ENCODE results near the gene TMPRSS9. TPM values are rescaled to one million over a fixed set of nuclear protein-coding genes. Genes with fewer than 3 reads are reported as not detected.
A peak's percentile ranks its signal among the peaks of the same experiment; 100 is the strongest.

Gene TMPRSS9
- total RNA-seq, 1 experiment from 2014 or later: not detected

DNA sequence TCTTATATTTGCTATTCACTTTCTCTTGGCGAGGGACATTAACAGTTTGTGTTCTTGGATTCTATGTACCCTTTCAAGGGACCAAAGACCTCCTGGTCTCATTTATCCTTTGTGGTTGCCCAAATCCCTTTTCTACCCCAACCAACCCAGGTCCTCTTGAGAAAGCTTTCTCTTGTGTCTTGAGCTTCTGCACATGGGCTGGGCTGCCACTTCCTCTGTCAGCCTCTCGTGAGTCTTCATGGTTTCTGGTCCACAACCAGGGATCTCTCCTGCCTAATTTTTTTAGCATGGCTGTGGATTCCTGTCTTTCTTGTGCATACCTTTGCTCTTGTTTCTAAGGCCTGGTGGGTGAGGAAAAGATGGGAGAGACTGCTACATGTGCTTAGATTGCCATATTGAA lies 52.4 kb downstream of the TMPRSS9 start:
- ChIA-PET CTCF (no interaction called here), POLR2A (ENCODE audit: unreplicated experiment) (no interaction called here)
- no peak overlapping the region for H3K4me2 ChIP-seq (ENCODE audit: low read length)
- no peaks in the 10 kb centered on the region for H3K79me2 ChIP-seq (ENCODE audit: low read length)
- no peaks in the 10 kb centered on the region for H3K9me3 ChIP-seq (ENCODE audit: low read length)
- intact Hi-C loops (cut with micrococcal nuclease): no loop called here
- H3F3A ChIP-seq (ENCODE audit: low read length, unreplicated experiment): no peaks in the 10 kb centered on the region
- H3K27me3 ChIP-seq (ENCODE audit: low read length): no peaks in the 10 kb centered on the region
- H3K27ac ChIP-seq (ENCODE audit: low read length): no peak overlapping the region
- H2AFZ ChIP-seq (ENCODE audit: low read length): no peak overlapping the region
- no TSS peak for BruUV-seq (replicated peaks)
- H4K20me1 ChIP-seq (ENCODE audit: low read length): no peaks in the 10 kb centered on the region
- TF ChIP-seq, protein P1, sequence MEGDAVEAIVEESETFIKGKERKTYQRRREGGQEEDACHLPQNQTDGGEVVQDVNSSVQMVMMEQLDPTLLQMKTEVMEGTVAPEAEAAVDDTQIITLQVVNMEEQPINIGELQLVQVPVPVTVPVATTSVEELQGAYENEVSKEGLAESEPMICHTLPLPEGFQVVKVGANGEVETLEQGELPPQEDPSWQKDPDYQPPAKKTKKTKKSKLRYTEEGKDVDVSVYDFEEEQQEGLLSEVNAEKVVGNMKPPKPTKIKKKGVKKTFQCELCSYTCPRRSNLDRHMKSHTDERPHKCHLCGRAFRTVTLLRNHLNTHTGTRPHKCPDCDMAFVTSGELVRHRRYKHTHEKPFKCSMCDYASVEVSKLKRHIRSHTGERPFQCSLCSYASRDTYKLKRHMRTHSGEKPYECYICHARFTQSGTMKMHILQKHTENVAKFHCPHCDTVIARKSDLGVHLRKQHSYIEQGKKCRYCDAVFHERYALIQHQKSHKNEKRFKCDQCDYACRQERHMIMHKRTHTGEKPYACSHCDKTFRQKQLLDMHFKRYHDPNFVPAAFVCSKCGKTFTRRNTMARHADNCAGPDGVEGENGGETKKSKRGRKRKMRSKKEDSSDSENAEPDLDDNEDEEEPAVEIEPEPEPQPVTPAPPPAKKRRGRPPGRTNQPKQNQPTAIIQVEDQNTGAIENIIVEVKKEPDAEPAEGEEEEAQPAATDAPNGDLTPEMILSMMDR (conservative IDR thresholded peaks at IDR 0.05; ENCODE audit: low read depth, low read length): no peak
- TF ChIP-seq EZH2phosphoT487 (IDR thresholded peaks at IDR 0.05; ENCODE audit: borderline replicate concordance, low read length) (no peak), EZH2 (IDR thresholded peaks at IDR 0.05; ENCODE audit: low read length, unreplicated experiment) (no peak)
- DNase-seq: no peak
- H3K4me1 ChIP-seq (ENCODE audit: insufficient read depth, low read length): no peaks in the 10 kb centered on the region
- no peak overlapping the region for H3K9ac ChIP-seq (ENCODE audit: low read length)
- H3K4me3 ChIP-seq (ENCODE audit: low read length): no peak overlapping the region
- 0 out of 2 replicates have a peak, but pooled peaks have one; percentile 25 for ATAC-seq
- H3K36me3 ChIP-seq (ENCODE audit: low read depth, low read length): no peaks in the 10 kb centered on the region
- no peaks in the 10 kb centered on the region for H3K9me2 ChIP-seq (replicated peaks; ENCODE audit: low read length)

- Histone ChIP-seq H3K4me1 (ENCODE audit: insufficient read depth, low read length) (no peaks in the 10 kb centered on the region), H3K4me2 (ENCODE audit: low read length) (no peak overlapping the region), H4K20me1 (ENCODE audit: low read length) (no peaks in the 10 kb centered on the region), H3K9me2 (replicated peaks; ENCODE audit: low read length) (no peaks in the 10 kb centered on the region), H2AFZ (ENCODE audit: low read length) (no peak overlapping the region), H3F3A (ENCODE audit: low read length, unreplicated experiment) (no peaks in the 10 kb centered on the region), H3K27me3 (ENCODE audit: low read length) (no peaks in the 10 kb centered on the region), H3K4me3 (ENCODE audit: low read length) (no peak overlapping the region), H3K27ac (ENCODE audit: low read length) (no peak overlapping the region), H3K9ac (ENCODE audit: low read length) (no peak overlapping the region), H3K9me3 (ENCODE audit: low read length) (no peaks in the 10 kb centered on the region), H3K36me3 (ENCODE audit: low read depth, low read length) (no peaks in the 10 kb centered on the region), H3K79me2 (ENCODE audit: low read length) (no peaks in the 10 kb centered on the region)
- TF ChIP-seq EZH2 (IDR thresholded peaks at IDR 0.05; ENCODE audit: low read length, unreplicated experiment): no peak
- CTCF ChIA-PET: no interaction called here
- ATAC-seq: no peak
- no TSS peak for BruUV-seq (replicated peaks)
- no peak for DNase-seq
- POLR2A ChIA-PET (ENCODE audit: unreplicated experiment): no interaction called here
- intact Hi-C loops (cut with micrococcal nuclease): no loop called here
Observed at GRCh38 chr19:2413159-2413558, 53.1 kb downstream of the TMPRSS9 start.

- H3K4me3 ChIP-seq (ENCODE audit: low read length): no peak overlapping the region
- no peaks in the 10 kb centered on the region for H3K27me3 ChIP-seq (ENCODE audit: low read length)
- intact Hi-C loops (cut with micrococcal nuclease): no loop called here
- no peaks in the 10 kb centered on the region for H3K79me2 ChIP-seq (ENCODE audit: low read length)
- CTCF ChIA-PET: no interaction called here
- no peak overlapping the region for H3K27ac ChIP-seq (ENCODE audit: low read length)
- DNase-seq (no peak), ATAC-seq (no peak)
- no peak overlapping the region for H3K9ac ChIP-seq (ENCODE audit: low read length)
- H3K4me2 ChIP-seq (ENCODE audit: low read length): no peak overlapping the region
- no peaks in the 10 kb centered on the region for H3K36me3 ChIP-seq (ENCODE audit: low read depth, low read length)
- no peak overlapping the region for H2AFZ ChIP-seq (ENCODE audit: low read length)
- no peaks in the 10 kb centered on the region for H3F3A ChIP-seq (ENCODE audit: low read length, unreplicated experiment)
- no peaks in the 10 kb centered on the region for H4K20me1 ChIP-seq (ENCODE audit: low read length)
- TSS peak; percentile 19 for BruUV-seq (replicated peaks)
- H3K9me2 ChIP-seq (replicated peaks; ENCODE audit: low read length): no peaks in the 10 kb centered on the region
- H3K4me1 ChIP-seq (ENCODE audit: insufficient read depth, low read length): no peaks in the 10 kb centered on the region
- H3K9me3 ChIP-seq (ENCODE audit: low read length): no peaks in the 10 kb centered on the region
- POLR2A ChIA-PET (ENCODE audit: unreplicated experiment): no interaction called here
- TF ChIP-seq EZH2 (IDR thresholded peaks at IDR 0.05; ENCODE audit: low read length, unreplicated experiment) (no peak), EZH2phosphoT487 (IDR thresholded peaks at IDR 0.05; ENCODE audit: borderline replicate concordance, low read length) (no peak)
- TF ChIP-seq, protein P1 (conservative IDR thresholded peaks at IDR 0.05; ENCODE audit: low read depth, low read length): no peak
Observed at GRCh38 chr19:2413629-2414028, 53.6 kb downstream of the TMPRSS9 start.

All from PC-3 (cell line).